ENCODE results near the gene PUM1.

DNA sequence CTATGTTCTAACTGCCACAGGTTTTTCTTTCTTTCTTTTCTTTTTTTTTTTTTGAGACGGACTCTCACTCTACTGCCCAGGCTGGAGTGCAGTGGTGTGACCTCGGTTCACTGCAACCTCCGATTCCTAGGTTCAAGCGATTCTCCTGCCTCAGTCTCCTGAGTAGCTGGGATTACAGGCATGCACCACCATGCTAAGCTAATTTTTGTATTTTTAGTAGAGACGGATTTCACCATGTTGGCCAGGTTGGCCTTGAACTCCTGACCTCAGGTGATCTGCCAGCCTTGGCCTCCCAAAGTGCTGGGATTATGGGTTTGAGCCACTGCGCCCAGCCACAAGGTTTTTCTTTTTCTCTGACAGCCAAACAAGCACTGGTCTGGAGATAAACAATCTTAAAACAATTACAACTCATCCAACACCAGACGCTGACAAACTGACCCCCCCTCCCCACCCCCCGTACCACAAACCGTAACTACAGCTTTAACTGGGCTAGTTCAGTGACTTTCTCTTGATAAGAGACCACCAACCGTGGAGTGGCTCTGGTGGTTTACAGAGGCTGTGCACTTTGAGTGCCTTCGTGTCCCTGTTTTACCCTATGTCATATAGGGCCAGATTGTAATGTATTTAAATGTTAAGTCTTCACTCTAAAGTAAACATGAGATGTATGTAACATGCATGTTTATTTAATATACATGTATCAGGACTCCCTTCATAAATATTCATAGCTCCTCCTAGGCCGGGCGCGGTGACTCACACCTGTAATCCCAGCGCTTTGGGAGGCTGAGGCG lies 19.5 kb upstream of the PUM1 start:
- TF ChIP-seq, protein P1, sequence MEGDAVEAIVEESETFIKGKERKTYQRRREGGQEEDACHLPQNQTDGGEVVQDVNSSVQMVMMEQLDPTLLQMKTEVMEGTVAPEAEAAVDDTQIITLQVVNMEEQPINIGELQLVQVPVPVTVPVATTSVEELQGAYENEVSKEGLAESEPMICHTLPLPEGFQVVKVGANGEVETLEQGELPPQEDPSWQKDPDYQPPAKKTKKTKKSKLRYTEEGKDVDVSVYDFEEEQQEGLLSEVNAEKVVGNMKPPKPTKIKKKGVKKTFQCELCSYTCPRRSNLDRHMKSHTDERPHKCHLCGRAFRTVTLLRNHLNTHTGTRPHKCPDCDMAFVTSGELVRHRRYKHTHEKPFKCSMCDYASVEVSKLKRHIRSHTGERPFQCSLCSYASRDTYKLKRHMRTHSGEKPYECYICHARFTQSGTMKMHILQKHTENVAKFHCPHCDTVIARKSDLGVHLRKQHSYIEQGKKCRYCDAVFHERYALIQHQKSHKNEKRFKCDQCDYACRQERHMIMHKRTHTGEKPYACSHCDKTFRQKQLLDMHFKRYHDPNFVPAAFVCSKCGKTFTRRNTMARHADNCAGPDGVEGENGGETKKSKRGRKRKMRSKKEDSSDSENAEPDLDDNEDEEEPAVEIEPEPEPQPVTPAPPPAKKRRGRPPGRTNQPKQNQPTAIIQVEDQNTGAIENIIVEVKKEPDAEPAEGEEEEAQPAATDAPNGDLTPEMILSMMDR (conservative IDR thresholded peaks at IDR 0.05 in 1 of 2, IDR thresholded peaks at IDR 0.05 in 1 of 2; ENCODE audit: low read depth in 1 of 2, low read length in 2 of 2): no peak
- no peak for TF ChIP-seq EZH2 (IDR thresholded peaks at IDR 0.05; ENCODE audit: low read length, missing control alignments)
